AML-193 (cell line): Measurements from ENCODE around the gene TFPI.
"Not testable (repeated sequence)": the region's sequence is repeated elsewhere in the genome, so short reads cannot be mapped to it uniquely, and the experiment has no call there.

Source experiments
- DNase-seq, 2 experiments: peaks; one replicate each; lab custom pipeline; 2025; lab: John Stamatoyannopoulos, UW

Gene TFPI

GRCh38 chr2:187528042-187528441, 26.2 kb downstream of the TFPI start:
- DNase-seq: no peak

DNA sequence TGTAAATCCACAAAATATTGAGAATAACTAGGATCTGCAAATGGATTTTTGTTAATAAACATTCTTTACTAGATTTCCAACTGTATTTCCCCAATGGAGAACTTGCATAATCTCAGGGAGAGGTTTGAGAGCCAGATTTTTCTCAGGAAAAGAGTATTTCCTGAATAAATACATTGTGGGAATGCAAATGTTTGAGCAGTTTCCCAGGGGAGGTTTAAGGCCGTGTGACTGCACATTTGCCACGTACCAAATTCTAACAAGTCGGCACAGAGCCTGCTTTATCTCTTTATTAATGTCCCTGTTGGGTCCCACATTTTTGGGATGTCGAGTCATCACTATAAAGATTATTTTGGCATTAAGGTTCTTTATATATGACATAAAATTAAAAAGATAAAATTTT, 27.0 kb downstream of the TFPI start:
- DNase-seq: no peak

DNA sequence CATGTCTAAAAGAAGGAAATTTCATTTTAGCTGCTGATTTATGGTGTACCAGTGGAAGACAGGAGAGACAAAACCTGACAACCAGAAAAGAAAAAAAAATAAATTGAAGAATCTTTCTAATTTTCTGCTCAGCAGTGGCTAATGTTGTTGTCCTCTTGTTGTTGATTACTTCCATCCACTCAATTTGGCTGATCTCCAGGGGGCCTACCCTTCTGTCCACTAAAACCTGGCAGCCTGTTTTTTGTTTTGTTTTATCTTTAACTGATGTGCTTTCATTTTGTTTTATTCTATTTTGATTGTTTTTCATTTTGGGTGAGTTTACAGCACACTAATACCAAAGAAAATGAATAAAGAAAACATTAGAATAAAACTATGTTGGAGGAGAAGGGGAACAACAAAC, 27.4 kb downstream of the TFPI start:
- DNase-seq: no peak

- DNase-seq: no peak
These were observed 28.9 kb downstream of the TFPI start for GRCh38 chr2:187525163-187525900.

DNA sequence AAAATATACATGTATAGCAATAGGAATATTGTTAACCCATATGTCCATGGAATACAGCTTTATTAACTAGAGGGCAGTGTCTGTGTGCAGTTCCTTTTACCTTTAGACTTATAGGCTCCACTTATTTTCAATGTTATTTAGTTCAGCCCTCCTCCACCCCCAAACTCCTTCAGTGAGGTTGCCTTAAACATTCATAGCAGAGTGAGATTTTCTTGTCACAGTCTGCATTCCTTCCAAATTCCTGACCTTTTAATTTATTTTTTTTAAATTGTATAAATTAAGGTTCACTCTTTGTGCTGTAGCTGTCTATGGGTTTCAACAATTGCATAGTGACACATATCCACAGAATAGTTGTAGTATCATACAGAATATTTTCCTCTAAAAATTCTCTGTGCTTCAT, 30.9 kb downstream of the TFPI start:
- no peak for DNase-seq

- DNase-seq: no peak
These were observed 34.1 kb downstream of the TFPI start for GRCh38 chr2:187520121-187520624.

GRCh38 chr2:187519419-187520120, 34.7 kb downstream of the TFPI start:
- DNase-seq: no peak

DNA sequence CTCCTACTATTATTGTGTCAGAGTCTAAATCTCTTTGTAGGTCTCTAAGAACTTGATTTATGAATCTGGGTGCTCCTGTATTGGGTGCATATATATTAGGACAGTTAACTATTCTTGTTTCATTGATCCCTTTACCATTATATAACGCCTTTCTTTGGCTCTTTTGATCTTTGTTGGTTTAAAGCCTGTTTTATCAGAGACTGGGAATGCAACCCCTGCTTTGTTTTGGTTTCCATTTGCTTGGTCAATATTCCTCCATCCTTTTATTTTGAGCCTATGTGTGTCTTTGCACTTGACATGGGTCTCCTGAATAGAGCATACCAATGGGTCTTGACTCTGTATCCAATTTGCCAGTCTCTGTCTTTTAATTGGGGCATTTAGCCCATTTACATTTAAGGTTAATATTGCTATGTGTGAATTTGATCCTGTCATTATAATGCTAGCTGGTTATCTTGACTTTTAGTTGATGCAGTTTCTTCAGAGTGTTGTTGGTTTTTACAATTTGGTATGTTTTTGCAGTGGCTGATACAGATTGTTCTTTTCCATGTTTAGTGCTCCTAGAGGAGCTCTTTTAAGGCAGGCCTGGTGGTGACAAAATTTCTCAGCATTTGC, 36.4 kb downstream of the TFPI start:
- not testable (repeated sequence) for DNase-seq

DNA sequence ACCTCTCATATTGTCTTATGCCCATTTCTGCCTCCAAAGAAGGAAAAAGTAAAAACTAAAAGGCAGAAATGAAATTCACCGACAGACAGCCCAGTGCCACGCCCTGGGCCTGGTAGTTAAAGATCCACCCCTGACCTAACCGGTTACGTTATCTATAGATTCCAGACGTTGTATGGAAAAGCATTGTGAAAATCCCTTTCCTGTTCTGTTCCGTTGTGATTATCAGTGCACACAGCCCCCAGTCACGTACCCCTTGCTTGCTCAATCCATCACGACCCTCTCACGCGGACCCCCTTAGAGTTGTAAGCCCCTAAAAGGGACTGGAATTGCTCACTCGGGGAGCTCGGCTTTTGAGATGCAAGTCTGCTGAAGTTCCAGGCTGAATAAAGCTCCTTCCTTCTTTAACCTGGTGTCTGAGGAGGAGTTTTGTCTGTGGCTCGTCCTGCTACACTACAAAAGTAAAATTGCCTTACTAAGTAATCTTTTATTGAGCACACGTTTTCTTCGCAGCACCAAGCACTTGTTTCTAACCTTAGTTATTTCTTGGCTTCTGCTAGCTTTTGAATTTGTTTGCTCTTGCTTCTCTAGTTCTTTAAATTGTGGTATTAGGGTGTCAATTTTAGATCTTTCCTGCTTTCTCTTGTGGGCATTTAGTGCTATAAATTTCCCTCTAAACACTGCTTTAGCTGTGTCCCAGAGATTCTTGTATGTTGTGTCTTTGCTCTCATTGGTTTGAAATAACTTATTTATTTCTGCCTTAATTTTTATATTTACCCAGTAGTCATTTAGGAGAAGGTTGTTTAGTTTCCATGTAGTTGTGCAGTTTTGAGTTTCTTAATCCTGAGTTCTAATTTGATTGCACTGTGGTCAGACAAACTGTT, 37.4 kb downstream of the TFPI start:
- DNase-seq: not testable (repeated sequence)

GRCh38 chr2:187514930-187515329, 39.3 kb downstream of the TFPI start:
- no peak for DNase-seq

GRCh38 chr2:187514235-187514829, 39.9 kb downstream of the TFPI start:
- DNase-seq: not testable (repeated sequence)

DNA sequence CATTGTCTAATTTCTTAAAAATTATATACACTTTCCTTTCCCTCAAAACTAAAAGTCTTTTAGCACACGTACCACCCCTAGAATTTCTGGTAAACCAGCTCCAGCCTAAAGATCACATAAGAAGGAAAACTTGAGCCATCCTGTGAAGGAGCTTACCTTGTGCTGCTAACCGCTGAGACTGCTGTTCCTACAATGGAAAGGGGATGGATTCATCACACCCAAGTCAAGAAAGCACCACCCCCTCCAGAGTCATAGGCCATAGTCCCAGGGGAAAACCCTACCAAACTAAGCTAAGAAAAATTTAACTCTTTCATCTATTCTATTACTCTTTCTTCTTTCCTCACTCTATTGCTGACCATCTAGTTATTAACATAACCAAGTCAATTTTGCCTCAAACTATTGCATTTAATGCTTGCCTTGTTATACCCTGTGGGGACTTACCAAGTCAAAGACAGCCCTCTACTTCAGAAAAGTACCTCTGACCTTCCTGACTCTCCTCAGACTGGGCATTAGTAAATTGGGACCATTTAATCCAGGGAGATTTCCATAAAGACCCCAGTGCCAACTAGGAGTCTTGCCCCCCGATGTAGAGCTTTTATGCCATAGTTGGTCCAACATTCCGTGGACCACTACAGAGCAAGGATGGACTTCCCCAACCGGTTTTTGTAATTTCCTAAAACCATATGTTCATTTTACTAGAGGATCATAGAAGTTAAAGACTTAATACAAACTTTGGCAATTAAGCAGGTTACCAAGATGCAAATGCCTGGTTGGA, 40.6 kb downstream of the TFPI start:
- not testable (repeated sequence) for DNase-seq

- no peak for DNase-seq
These were observed 42.6 kb downstream of the TFPI start for GRCh38 chr2:187511356-187512315.

- DNase-seq: not testable (repeated sequence)
These were observed 43.5 kb downstream of the TFPI start for GRCh38 chr2:187510419-187511355.

DNA sequence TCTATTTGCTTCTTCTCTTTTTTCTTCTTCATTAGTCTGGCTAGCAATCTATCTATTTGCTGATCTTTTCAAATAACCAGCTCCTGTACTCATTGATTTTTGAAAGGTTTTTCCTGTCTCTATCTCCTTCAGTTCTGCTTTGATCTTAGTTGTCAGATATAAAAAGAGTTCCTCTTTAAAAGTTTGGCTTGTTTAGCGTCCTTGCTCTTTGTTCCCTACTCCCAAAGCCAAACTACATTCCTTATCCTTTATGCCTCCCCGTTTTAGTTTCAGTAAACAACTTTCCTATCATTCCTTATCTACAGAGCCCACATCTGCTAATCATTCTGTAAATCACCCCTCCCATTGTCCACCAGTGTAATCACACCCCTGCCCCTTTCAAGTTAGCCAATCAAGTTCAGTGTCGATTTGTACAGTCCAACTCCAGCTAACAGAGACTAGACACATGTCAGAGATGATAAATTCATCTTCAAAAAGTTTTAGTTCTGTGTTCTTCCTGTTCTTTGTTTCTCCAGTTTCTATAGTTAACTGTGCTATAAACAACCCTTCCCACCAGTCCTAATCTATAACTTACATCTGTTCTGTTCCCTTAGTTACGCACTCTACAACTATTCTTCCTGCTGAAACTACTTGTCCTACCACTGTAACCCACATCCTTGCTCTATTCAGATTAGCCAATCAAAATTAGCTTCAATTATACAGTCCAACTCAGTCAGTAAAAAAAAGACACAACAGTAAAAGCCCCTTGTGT, 44.4 kb downstream of the TFPI start:
- no peak for DNase-seq

GRCh38 chr2:187506416-187506815, 47.8 kb downstream of the TFPI start:
- DNase-seq: no peak

GRCh38 chr2:187505065-187505672, 49.1 kb downstream of the TFPI start:
- no peak for DNase-seq
